PC-9 (cell line): ENCODE results near the gene IFITM1. TPM values are rescaled to one million over a fixed set of nuclear protein-coding genes. Genes with fewer than 3 reads are reported as not detected.
"Not testable (repeated sequence)": the region's sequence is repeated elsewhere in the genome, so short reads cannot be mapped to it uniquely, and the experiment has no call there.

Experiments
- BruUV-seq: library from RNA; stranded (reverse); fragments of 400-500 nt; replicated peaks from 2 replicates; lab custom pipeline; 2021; lab: Mats Ljungman, UMichigan
- CTCF ChIA-PET: fragments of 300-600 bp; sonication (Branson Sonifier 250); formaldehyde crosslinking; loops from one replicate; lab custom pipeline; 2022; ENCODE audit warnings: antibody characterized with exemption; lab: Charles Lee
- POLR2A ChIA-PET: fragments of 300-600 bp; sonication (Branson Sonifier 250); formaldehyde crosslinking; loops from one replicate; lab custom pipeline; 2022; ENCODE audit warnings: antibody characterized with exemption; ENCODE audit not compliant: unreplicated experiment; lab: Charles Lee
- DNase-seq, 2 experiments: peaks; one replicate each; pipeline versions ENCODE4 v3.0.0 to v3.0.0-alpha.2; 2015 to 2022; ENCODE audit warnings: mixed read lengths in 1 of 2
- H2AFZ ChIP-seq: fragments of 200-600 bp; sonication (generic); 2 replicates; pipeline ENCODE4 v1.8.1; 2017; ENCODE audit warnings: antibody characterized with exemption
- H3F3A ChIP-seq: fragments of 200-600 bp; sonication (generic); 2 replicates; pipeline ENCODE4 v1.8.1; 2017; ENCODE audit warnings: antibody characterized with exemption, mild to moderate bottlenecking, low read depth; ENCODE audit not compliant: insufficient read depth
- H3K27ac ChIP-seq: fragments of 200-600 bp; sonication (generic); 2 replicates; pipeline ENCODE4 v1.6.1; 2016; ENCODE audit warnings: mixed run types
- H3K27me3 ChIP-seq: fragments of 200-600 bp; sonication (generic); 2 replicates; pipeline ENCODE4 v1.6.1; 2016; ENCODE audit warnings: low read depth, mixed run types; ENCODE audit not compliant: insufficient read depth
- H3K36me3 ChIP-seq: fragments of 200-600 bp; sonication (generic); 2 replicates; pipeline ENCODE4 v1.6.1; 2016; ENCODE audit warnings: low read depth, mixed run types
- H3K4me1 ChIP-seq: fragments of 200-600 bp; sonication (generic); replicated peaks from 2 replicates; pipeline ENCODE4 v1.6.1; 2016; ENCODE audit warnings: mixed run types; ENCODE audit not compliant: insufficient read depth
- H3K4me2 ChIP-seq: fragments of 200-600 bp; sonication (generic); 2 replicates; pipeline ENCODE4 v1.6.1; 2017; ENCODE audit warnings: mixed run types
- H3K4me3 ChIP-seq: fragments of 200-600 bp; sonication (generic); 2 replicates; pipeline ENCODE4 v1.6.1; 2016; ENCODE audit warnings: mixed run types
- H3K79me2 ChIP-seq: fragments of 200-600 bp; sonication (generic); 2 replicates; pipeline ENCODE4 v1.6.1; 2017; ENCODE audit warnings: low read depth, mixed run types
- H3K9me2 ChIP-seq: fragments of 200-600 bp; sonication (generic); 2 replicates; pipeline ENCODE4 v1.8.1; 2017; ENCODE audit warnings: mild to moderate bottlenecking; ENCODE audit not compliant: insufficient read depth
- H3K9me3 ChIP-seq: fragments of 200-600 bp; sonication (generic); 2 replicates; pipeline ENCODE4 v1.8.1; 2016; ENCODE audit warnings: low read depth; ENCODE audit not compliant: insufficient read depth
- H4K20me1 ChIP-seq: fragments of 200-600 bp; sonication (generic); 2 replicates; pipeline ENCODE4 v1.8.1; 2017; ENCODE audit not compliant: insufficient read depth
- EZH2 ChIP-seq: fragments of 200-600 bp; sonication (generic); IDR thresholded peaks from 2 replicates; pipeline ENCODE4 v1.8.0; 2017; ENCODE audit warnings: antibody characterized with exemption, low read depth
- intact Hi-C: fragments of 100-400 bp; cut with micrococcal nuclease; formaldehyde crosslinking; loops from one replicate; pipeline ENCODE4 v1.10.0; 2022; ENCODE audit not compliant: unreplicated experiment
- total RNA-seq: library from RNA; stranded (reverse); gene quantifications from 2 replicates; pipeline ENCODE4 v1.2.3, GENCODE V29; 2021
- TF ChIP-seq, protein P1 (sequence below): fragments of 200-600 bp; sonication (generic); conservative IDR thresholded peaks from 2 replicates; pipeline ENCODE4 v1.6.1; 2017; ENCODE audit warnings: mixed run types, antibody characterized with exemption, mild to moderate bottlenecking, moderate library complexity

IFITM1 gene
- total RNA-seq, 1 experiment from 2014 or later = 9.5 TPM

DNA sequence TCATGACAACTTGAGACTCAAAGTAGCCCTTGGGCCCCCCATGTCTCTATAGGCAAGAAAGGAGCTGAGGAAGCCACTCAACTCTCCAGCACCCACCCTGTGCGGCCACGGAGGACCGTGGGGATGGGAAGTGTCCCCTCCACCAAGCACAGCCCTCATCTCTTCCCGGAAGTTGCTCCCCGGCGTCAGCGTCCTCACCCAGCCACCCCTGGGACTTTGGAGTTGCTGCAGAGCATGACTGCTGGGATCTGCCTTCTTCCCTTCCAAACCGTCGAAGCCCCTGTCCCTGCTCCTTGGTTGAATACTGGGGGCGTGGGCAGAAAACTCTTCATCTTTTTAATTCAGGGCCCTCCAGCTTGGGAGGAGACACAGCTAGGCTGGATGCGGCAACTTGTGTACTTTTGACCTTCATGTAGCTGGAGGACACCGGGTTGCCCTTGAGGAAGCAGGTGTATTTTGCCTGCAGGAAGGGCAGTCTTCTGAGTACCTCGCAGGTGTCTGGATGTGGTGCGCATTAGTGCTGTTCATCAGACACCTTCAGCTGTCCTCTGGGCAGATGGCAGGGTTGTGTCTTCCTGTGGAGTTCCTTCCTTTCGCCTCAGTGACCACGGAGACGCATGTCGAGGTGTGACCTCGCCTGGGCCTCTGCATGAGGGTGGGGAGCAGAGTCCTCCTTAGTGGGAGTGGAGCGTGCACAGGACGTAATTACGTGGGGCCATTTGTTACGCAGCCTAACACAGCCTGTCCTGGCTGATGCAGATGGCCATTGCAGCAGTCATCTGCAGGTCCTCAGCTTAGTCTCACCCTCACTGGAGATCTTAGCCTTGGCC, 19.0 kb downstream of the IFITM1 start:
- no peaks in the 10 kb centered on the region for H3K9me3 ChIP-seq
- BruUV-seq = no TSS peak
- no peaks in the 10 kb centered on the region for H4K20me1 ChIP-seq
- no peaks in the 10 kb centered on the region for H3K79me2 ChIP-seq
- H3K4me2 ChIP-seq = no peak overlapping the region
- no peaks in the 10 kb centered on the region for H3F3A ChIP-seq
- TF ChIP-seq EZH2 = no peak
- TF ChIP-seq, protein P1, sequence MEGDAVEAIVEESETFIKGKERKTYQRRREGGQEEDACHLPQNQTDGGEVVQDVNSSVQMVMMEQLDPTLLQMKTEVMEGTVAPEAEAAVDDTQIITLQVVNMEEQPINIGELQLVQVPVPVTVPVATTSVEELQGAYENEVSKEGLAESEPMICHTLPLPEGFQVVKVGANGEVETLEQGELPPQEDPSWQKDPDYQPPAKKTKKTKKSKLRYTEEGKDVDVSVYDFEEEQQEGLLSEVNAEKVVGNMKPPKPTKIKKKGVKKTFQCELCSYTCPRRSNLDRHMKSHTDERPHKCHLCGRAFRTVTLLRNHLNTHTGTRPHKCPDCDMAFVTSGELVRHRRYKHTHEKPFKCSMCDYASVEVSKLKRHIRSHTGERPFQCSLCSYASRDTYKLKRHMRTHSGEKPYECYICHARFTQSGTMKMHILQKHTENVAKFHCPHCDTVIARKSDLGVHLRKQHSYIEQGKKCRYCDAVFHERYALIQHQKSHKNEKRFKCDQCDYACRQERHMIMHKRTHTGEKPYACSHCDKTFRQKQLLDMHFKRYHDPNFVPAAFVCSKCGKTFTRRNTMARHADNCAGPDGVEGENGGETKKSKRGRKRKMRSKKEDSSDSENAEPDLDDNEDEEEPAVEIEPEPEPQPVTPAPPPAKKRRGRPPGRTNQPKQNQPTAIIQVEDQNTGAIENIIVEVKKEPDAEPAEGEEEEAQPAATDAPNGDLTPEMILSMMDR = no peak
- H2AFZ ChIP-seq = no peak overlapping the region
- 0 out of 2 replicates have a peak, but pooled peaks cover 3% of the 10 kb centered on the region for H3K27me3 ChIP-seq
- ChIA-PET CTCF (no interaction called here), POLR2A (interaction anchor here (0.6 kb wide), 1 partner anchor 126 kb away, joined by 3 read pairs; the partner anchor contains the start of gene BET1L)
- no peak for DNase-seq
- H3K27ac ChIP-seq = no peak overlapping the region
- no peaks in the 10 kb centered on the region for H3K9me2 ChIP-seq
- no peaks in the 10 kb centered on the region for H3K36me3 ChIP-seq
- intact Hi-C loops = no loop called here
- no peak overlapping the region for H3K4me3 ChIP-seq
- H3K4me1 ChIP-seq = no peaks in the 10 kb centered on the region

DNA sequence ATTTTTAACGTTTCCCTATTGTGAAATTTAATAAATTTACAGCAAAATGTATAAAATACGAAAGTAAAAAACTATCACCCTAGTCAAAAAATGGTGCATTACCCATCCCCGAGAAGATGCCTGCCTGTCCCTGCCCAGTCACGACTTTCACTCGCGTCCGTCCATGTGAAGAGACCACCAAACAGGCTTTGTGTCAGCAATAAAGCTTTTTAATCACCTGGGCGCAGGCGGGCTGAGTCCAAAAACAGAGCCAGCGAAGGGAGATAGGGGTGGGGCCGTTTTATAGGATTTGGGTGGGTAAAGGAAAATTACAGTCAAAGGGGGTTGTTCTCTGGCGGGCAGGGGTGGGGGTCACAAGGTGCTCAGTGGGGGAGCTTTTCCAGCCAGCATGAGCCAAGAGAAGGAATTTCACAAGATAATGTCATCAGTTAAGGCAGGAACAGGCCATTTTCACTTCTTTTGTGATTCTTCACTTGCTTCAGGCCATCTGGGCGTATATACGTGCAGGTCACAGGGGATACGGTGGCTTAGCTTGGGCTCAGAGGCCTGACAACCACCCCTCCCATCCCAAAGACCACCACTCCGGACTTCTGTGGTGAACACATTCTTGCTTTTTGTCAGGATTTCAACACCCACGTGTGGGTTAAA, 19.9 kb downstream of the IFITM1 start:
- CTCF ChIA-PET, H2AFZ ChIP-seq, H3F3A ChIP-seq, H3K27me3 ChIP-seq, DNase-seq, H3K27ac ChIP-seq, H3K36me3 ChIP-seq, H3K4me3 ChIP-seq, H3K4me2 ChIP-seq, BruUV-seq, intact Hi-C loops, H3K79me2 ChIP-seq, H3K9me3 ChIP-seq, H3K4me1 ChIP-seq, POLR2A ChIA-PET, H3K9me2 ChIP-seq, H4K20me1 ChIP-seq: not testable (repeated sequence)

DNA sequence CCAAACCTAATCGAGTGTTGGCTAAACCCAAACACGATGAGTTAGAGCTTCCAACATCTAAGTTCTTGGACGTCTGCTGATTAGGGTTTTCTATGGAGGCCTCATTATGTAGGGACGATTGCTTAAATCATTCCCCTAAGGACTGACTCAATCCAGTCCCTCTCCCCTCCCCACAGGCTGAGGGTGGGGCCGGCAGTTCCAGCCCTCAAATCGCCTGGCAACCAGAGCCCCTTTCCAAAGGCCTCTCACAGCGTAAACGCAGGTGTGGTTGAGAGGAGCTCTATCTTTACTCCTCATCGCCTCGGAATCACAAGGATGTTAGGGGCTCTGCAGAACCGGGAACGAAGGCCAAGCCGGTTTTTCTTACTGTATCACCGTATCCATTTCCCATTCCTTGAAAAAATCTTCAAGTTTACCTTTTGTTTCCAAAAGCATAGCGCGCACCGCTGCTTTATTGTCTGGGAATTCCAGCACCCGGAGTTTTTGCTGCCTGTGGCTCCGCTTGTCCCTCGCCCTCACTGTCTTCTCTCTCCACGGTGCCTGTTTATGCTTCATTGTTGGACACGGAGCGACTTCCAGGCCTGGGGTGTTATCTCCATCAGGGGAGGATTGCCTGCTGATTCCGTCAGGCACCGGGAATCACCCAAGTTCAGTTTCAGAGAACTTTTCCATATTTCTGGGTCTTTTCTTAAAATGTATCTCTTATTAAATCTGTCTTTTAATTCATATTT, 20.6 kb downstream of the IFITM1 start:
- H3K27me3 ChIP-seq = 0 out of 2 replicates have a peak, but pooled peaks cover 3% of the 10 kb centered on the region
- TF ChIP-seq, protein P1 = no peak
- no peak for TF ChIP-seq EZH2
- no peak for DNase-seq
- H3K9me2 ChIP-seq = no peaks in the 10 kb centered on the region
- H3K4me2 ChIP-seq = no peak overlapping the region
- H2AFZ ChIP-seq = no peak overlapping the region
- H3F3A ChIP-seq = no peaks in the 10 kb centered on the region
- no peak overlapping the region for H3K27ac ChIP-seq
- BruUV-seq = no TSS peak
- ChIA-PET POLR2A (interaction anchor here (0.7 kb wide), 1 partner anchor 22 kb away, joined by 5 read pairs; no protein-coding TSS in a partner anchor), CTCF (no interaction called here)
- no peaks in the 10 kb centered on the region for H3K9me3 ChIP-seq
- H4K20me1 ChIP-seq = no peaks in the 10 kb centered on the region
- H3K36me3 ChIP-seq = no peaks in the 10 kb centered on the region
- intact Hi-C loops = no loop called here
- no peaks in the 10 kb centered on the region for H3K79me2 ChIP-seq
- no peak overlapping the region for H3K4me3 ChIP-seq
- H3K4me1 ChIP-seq = no peaks in the 10 kb centered on the region
